ENCODE measurements around the gene TRIM69.
"Not testable (repeated sequence)": the region's sequence is repeated elsewhere in the genome, so short reads cannot be mapped to it uniquely, and the experiment has no call there.

TRIM69 gene

GRCh38 chr15:44736181-44736765 lies at the start of gene TRIM69:
TSS of gene TRIM69 (plus strand) at chr15:44736528. CDS start at chr15:44736705, 177 bp downstream.
- Histone ChIP-seq H3K36me3 (replicated peaks) (peaks cover 2% of the 10 kb centered on the region), H3K27ac (no peak within 1 kb of the TSS), H3K27me3 (replicated peaks) (no peaks in the 10 kb centered on the region), H3K4me3 (ENCODE audit: low read depth, low read length) (no peak within 1 kb of the TSS)
- TF ChIP-seq CTCF (IDR thresholded peaks at IDR 0.05; ENCODE audit: low read depth, low read length, missing control alignments) = no peak
- no peak for DNase-seq
- in situ Hi-C loops (cut with HindIII; ENCODE audit: low pct_ligation_motif_present, low sequenced_read_pairs) = no loop called here

DNA sequence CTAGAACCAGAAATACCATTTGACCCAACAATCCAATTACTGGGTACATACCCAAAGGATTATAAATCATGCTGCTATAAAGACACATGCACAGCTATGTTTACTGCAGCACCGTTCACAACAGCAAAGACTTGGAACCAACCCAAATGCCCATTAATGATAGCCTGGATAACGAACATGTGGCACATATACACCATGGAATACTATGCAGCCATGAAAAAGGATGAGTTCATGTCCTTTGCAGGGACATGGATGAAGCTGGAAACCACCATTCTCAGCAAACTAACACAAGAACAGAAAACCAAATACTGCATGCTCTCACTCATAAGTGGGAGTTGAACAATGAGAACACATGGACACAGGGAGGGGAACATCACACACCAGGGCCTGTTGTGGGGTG lies 47.0 kb upstream of the TRIM69 start:
- H3K36me3 ChIP-seq (replicated peaks); H3K27ac ChIP-seq; H3K27me3 ChIP-seq (replicated peaks); DNase-seq; in situ Hi-C loops (cut with HindIII; ENCODE audit: low pct_ligation_motif_present, low sequenced_read_pairs); H3K4me3 ChIP-seq (ENCODE audit: low read depth, low read length): not testable (repeated sequence)

- H3K27me3 ChIP-seq (replicated peaks); DNase-seq; H3K4me3 ChIP-seq (ENCODE audit: low read depth, low read length); H3K27ac ChIP-seq; in situ Hi-C loops (cut with HindIII; ENCODE audit: low pct_ligation_motif_present, low sequenced_read_pairs); H3K36me3 ChIP-seq (replicated peaks): not testable (repeated sequence)
These were observed 46.1 kb upstream of the TRIM69 start for GRCh38 chr15:44690245-44690644.

DNA sequence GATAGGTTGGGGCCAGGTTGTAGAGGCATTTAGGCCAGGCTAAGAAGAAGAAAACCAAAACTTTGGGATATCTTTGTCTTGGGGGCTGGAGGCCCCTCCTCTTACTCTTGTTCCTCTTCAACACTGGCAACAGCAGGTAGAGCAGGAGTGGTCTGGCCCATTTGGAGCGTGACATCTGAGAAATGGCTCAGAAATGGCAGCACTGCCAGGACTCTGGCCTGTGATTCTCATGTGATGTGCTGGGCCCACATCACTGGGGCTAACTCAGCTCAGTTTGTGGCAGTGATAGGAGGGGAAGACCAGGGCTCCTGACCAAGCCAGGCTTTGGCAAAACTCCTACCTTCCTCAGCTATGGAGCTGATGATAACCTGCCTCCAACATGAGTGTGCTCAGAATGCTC lies 43.7 kb upstream of the TRIM69 start:
- in situ Hi-C loops (cut with HindIII; ENCODE audit: low pct_ligation_motif_present, low sequenced_read_pairs) = no loop called here

GRCh38 chr15:44694416-44694815 lies 41.9 kb upstream of the TRIM69 start:
- in situ Hi-C loops (cut with HindIII; ENCODE audit: low pct_ligation_motif_present, low sequenced_read_pairs) = no loop called here

More for the DNA sequence above, 43.7 kb upstream of the TRIM69 start:
- Histone ChIP-seq H3K36me3 (replicated peaks) (no peaks in the 10 kb centered on the region), H3K27ac (no peak overlapping the region), H3K27me3 (replicated peaks) (peaks cover 3% of the 10 kb centered on the region), H3K4me3 (ENCODE audit: low read depth, low read length) (no peak overlapping the region)
- no peak for DNase-seq
- no peak for TF ChIP-seq CTCF (IDR thresholded peaks at IDR 0.05; ENCODE audit: low read depth, low read length, missing control alignments)

GRCh38 chr15:44695294-44695693 lies 41.0 kb upstream of the TRIM69 start:
- H3K4me3 ChIP-seq (ENCODE audit: low read depth, low read length) = no peak overlapping the region

More at GRCh38 chr15:44694416-44694815, 41.9 kb upstream of the TRIM69 start:
- no peak for TF ChIP-seq CTCF (IDR thresholded peaks at IDR 0.05; ENCODE audit: low read depth, low read length, missing control alignments)
- H3K27me3 ChIP-seq (replicated peaks) = peaks cover 3% of the 10 kb centered on the region
- no peak overlapping the region for H3K4me3 ChIP-seq (ENCODE audit: low read depth, low read length)
- H3K27ac ChIP-seq = no peak overlapping the region
- H3K36me3 ChIP-seq (replicated peaks) = no peaks in the 10 kb centered on the region
- DNase-seq = no peak

More at GRCh38 chr15:44695294-44695693, 41.0 kb upstream of the TRIM69 start:
- Histone ChIP-seq H3K36me3 (replicated peaks) (no peaks in the 10 kb centered on the region), H3K27me3 (replicated peaks) (peaks cover 3% of the 10 kb centered on the region), H3K27ac (no peak overlapping the region)
- DNase-seq = no peak
- no peak for TF ChIP-seq CTCF (IDR thresholded peaks at IDR 0.05; ENCODE audit: low read depth, low read length, missing control alignments)
- in situ Hi-C loops (cut with HindIII; ENCODE audit: low pct_ligation_motif_present, low sequenced_read_pairs) = no loop called here
